Body of pancreas (tissue), 4 donors: Measurements from ENCODE around the gene FAM20C. TPM values are rescaled to one million over a fixed set of nuclear protein-coding genes. Genes with fewer than 3 reads are reported as not detected.
"Not testable (repeated sequence)": the region's sequence is repeated elsewhere in the genome, so short reads cannot be mapped to it uniquely, and the experiment has no call there.

Source experiments
- ATAC-seq: fragments of 150-250 bp; one replicate; pipeline ENCODE4 v1.9.1; 2016
- DNase-seq, 4 donors: peaks; one replicate each; pipeline ENCODE4 v3.0.0-alpha.2; 2019
- H3K27ac ChIP-seq, 4 donors: fragments of 200-600 bp; sonication (generic); 1 replicate in 3 of 4; 2 replicates in 1 of 4; pipeline versions ENCODE4 v1.5.1 to v1.6.1; 2016 to 2019; ENCODE audit warnings: mild to moderate bottlenecking in 1 of 4, mixed read lengths in 1 of 4, moderate library complexity in 1 of 4
- H3K27me3 ChIP-seq, 2 donors: fragments of 200-600 bp; sonication (generic); one replicate each; pipeline ENCODE4 v1.6.0; 2016; ENCODE audit warnings: mild to moderate bottlenecking in 1 of 2
- H3K36me3 ChIP-seq, 2 donors: fragments of 200-600 bp; sonication (generic); replicated peaks in 1 of 2; 2 replicates each; pipeline ENCODE4 v1.5.1; 2016; ENCODE audit warnings: low read depth in 2 of 2; ENCODE audit not compliant: insufficient read depth in 1 of 2
- H3K4me1 ChIP-seq: fragments of 200-600 bp; sonication (generic); one replicate; pipeline ENCODE4 v1.6.0; 2016
- H3K4me3 ChIP-seq, 2 donors: fragments of 200-600 bp; sonication (generic); 1 replicate in 1 of 2; 2 replicates in 1 of 2; pipeline ENCODE4 v1.5.1; 2016 to 2019
- H3K9me3 ChIP-seq, 3 donors: fragments of 200-600 bp; sonication (generic); 1 replicate in 2 of 3; 2 replicates in 1 of 3; pipeline ENCODE4 v1.5.1; 2016
- POLR2A ChIP-seq, 3 donors: fragments of 450-650 bp; IDR thresholded peaks; one replicate each; pipeline ENCODE4 v1.6.1; 2016; ENCODE audit warnings: antibody characterized with exemption in 3 of 3, mild to moderate bottlenecking in 2 of 3
- WGBS, 2 donors: methylation state at CpG; one replicate each; pipeline ENCODE4 v1.1.5; 2017; 5-methylcytosine and 5-hydroxymethylcytosine counted together
- intact Hi-C: fragments of 100-400 bp; cut with DNase I; formaldehyde crosslinking; loops from one replicate; pipeline ENCODE4 v1.15.1; 2023
- total RNA-seq, 2 donors: library from RNA; depleted of rRNA; stranded (reverse); fragments of >200 nt; gene quantifications; one replicate each; pipeline ENCODE4 v1.1.0, GENCODE V29; 2016
- TF ChIP-seq, protein P1 (sequence below), 7 experiments: fragments of 450-650 bp in 4 of 7; fragments of 200-600 bp in 3 of 7; sonication (generic) in 3 of 7; IDR thresholded peaks; one replicate each; pipeline ENCODE4 v1.5.1; 2016 to 2019; ENCODE audit warnings: antibody characterized with exemption in 7 of 7

Gene FAM20C
- total RNA-seq, 2 donors from 2014 or later = 12.7 to 26.0 TPM

DNA sequence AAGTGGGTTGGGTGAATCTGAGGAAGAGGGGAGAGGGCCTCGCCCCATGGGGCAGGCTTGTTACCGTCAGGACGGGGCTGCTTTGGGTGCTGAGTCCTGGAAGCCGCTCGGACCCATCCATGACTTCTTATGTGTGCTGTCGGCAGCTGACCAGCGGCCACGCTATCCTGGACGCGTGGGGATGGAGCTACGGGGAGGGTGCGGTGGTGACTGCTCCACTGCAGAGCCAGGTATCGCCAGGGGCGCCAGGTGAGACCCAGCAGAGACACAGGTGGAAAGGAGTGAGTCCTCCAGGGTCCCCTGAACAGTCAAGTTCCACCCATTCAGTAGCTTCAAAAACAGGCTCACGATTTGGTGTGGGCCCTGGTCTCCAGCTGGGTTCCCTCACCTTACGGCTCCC is 10.6 kb upstream of the FAM20C start:
- H3K4me1 ChIP-seq = no peaks in the 10 kb centered on the region
- no peaks in the 10 kb centered on the region for H3K27me3 ChIP-seq
- DNase-seq (no peak), ATAC-seq (no peak)
- no peak overlapping the region for H3K27ac ChIP-seq
- no peaks in the 10 kb centered on the region for H3K36me3 ChIP-seq
- intact Hi-C loops = no loop called here
- H3K4me3 ChIP-seq = no peak overlapping the region
- H3K9me3 ChIP-seq = no peaks in the 10 kb centered on the region
- WGBS, 2 donors = 85 to 91% methylated on average over 16 of the region's 16 CpGs
- no peak for TF ChIP-seq POLR2A (IDR thresholded peaks at IDR 0.05)
- TF ChIP-seq, protein P1, sequence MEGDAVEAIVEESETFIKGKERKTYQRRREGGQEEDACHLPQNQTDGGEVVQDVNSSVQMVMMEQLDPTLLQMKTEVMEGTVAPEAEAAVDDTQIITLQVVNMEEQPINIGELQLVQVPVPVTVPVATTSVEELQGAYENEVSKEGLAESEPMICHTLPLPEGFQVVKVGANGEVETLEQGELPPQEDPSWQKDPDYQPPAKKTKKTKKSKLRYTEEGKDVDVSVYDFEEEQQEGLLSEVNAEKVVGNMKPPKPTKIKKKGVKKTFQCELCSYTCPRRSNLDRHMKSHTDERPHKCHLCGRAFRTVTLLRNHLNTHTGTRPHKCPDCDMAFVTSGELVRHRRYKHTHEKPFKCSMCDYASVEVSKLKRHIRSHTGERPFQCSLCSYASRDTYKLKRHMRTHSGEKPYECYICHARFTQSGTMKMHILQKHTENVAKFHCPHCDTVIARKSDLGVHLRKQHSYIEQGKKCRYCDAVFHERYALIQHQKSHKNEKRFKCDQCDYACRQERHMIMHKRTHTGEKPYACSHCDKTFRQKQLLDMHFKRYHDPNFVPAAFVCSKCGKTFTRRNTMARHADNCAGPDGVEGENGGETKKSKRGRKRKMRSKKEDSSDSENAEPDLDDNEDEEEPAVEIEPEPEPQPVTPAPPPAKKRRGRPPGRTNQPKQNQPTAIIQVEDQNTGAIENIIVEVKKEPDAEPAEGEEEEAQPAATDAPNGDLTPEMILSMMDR (IDR thresholded peaks at IDR 0.05) = no peak

DNA sequence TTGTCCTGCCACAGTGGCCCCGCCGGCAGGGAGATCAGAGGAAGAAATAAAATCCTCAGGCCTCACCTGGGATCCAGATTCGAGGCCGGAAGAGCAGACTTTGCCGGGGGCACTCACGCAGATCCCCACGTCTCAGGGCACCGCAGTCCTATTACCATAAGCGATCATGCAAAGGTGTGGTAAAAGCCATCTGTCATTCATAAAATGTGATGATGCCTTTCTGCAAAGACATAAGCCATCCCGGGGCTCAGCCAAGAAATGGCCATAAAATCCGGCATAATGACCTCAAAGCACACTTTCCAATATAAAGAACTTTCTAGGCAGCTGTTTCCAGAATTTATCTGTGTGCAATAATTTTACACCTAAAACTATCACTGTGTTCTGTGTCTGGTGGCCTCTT is 9.9 kb upstream of the FAM20C start:
- H3K4me1 ChIP-seq, ATAC-seq, H3K27me3 ChIP-seq, intact Hi-C loops, DNase-seq, H3K9me3 ChIP-seq, H3K4me3 ChIP-seq, H3K36me3 ChIP-seq, H3K27ac ChIP-seq: not testable (repeated sequence)
- WGBS, 2 donors = 92 to 95% methylated on average over 2 to 4 of the region's 11 CpGs

DNA sequence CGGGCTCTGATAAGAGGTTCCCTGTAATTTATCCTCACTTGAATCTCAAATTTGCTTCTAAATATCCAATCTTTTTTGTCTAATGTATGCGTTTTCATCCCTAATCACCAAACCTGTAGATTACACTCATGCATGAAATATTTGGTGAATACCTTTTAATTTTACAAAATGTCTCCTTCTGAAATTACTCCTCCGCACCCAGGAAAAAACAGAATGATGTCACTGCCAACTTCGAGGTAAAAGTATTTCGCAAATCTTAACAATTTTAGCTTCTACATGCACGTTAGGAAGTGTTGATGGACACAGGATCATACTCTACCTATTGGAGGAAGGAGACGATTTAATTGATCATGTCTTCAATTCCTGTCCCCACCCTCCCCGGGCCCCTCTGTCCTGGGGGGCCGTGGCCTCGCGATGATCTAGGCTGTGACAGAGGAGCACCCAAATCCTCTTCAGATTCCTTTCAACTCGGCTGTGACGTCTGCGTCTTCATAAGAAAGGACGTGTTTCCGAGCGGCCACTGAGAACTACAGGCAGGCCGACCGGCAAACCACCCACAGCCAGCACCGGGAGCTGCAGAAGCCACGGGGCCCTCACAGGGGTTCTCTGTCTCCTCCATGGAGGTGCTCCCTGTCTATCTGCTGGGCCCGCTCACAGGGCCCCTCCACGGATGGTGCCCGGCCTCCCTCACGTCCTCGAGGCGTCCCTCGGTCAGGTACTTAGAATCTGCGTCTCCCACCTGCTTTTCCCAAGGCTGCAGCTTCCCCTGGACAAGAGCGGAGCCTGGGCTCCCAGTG is 8.7 kb upstream of the FAM20C start:
- intact Hi-C loops = no loop called here
- no peak overlapping the region for H3K4me3 ChIP-seq
- H3K4me1 ChIP-seq = no peaks in the 10 kb centered on the region
- DNase-seq (no peak), ATAC-seq (no peak)
- 77 to 84% methylated on average over 23 to 30 of the region's 30 CpGs for WGBS, 2 donors
- no peak for TF ChIP-seq POLR2A (IDR thresholded peaks at IDR 0.05)
- TF ChIP-seq, protein P1 (IDR thresholded peaks at IDR 0.05) = no peak
- H3K27ac ChIP-seq = no peak overlapping the region
- H3K27me3 ChIP-seq = no peaks in the 10 kb centered on the region
- H3K36me3 ChIP-seq = no peaks in the 10 kb centered on the region
- H3K9me3 ChIP-seq = no peaks in the 10 kb centered on the region

DNA sequence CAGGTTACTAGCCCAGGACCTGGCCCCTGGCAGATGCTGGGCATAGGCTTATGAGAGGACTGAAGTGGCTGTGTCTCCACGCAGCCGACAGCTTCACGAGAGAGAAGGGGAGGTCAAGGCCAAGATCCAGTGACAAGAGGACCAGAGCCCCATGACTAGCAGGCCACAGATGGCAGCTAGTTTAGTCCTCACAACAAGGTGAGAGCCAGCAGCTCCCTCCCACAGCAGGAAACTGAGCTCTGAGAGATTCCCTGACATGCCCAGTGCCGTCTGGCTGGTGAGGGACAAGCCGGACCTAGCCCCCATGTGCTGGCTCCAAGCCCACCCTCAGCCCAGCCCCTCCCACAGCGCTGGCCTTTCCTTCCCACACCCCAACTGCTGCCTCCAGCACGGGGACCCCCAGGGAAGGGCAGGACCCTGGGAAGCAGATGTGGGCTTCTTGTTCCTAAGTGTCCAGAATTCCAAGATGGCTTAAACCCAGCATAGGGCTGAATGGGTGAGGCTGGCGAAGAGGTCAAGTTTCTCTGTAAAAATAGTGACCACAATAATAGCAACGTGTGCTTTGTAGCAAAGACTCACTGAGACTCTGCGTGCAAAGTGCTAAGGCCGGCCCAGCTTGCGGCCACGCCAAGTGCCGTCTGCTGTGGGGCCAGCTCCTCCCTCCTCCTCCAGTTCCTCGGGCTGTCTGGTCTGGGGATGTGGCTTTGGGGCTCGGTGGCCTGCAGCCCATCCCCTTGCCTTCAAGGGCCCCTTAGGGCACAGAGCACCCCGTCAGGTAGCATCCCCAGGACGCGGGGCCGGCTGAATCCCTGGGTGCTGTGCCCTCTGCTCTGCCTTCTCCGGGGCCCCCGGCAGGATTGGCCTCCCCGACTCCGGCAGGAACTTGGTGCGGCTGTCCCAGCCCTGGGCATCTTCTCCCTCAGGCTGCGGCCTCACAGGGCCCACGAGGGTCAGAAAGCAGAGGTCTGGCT is 7.8 kb upstream of the FAM20C start:
- H3K36me3 ChIP-seq = no peaks in the 10 kb centered on the region
- H3K27ac ChIP-seq = no peak overlapping the region
- TF ChIP-seq POLR2A (IDR thresholded peaks at IDR 0.05) = no peak
- TF ChIP-seq, protein P1 (IDR thresholded peaks at IDR 0.05) = no peak
- 60 to 72% methylated on average over 9 to 27 of the region's 27 CpGs for WGBS, 2 donors
- ATAC-seq (no peak), DNase-seq (no peak)
- H3K4me3 ChIP-seq = no peak overlapping the region
- no peaks in the 10 kb centered on the region for H3K4me1 ChIP-seq
- no peaks in the 10 kb centered on the region for H3K9me3 ChIP-seq
- no peaks in the 10 kb centered on the region for H3K27me3 ChIP-seq
- intact Hi-C loops = no loop called here

DNA sequence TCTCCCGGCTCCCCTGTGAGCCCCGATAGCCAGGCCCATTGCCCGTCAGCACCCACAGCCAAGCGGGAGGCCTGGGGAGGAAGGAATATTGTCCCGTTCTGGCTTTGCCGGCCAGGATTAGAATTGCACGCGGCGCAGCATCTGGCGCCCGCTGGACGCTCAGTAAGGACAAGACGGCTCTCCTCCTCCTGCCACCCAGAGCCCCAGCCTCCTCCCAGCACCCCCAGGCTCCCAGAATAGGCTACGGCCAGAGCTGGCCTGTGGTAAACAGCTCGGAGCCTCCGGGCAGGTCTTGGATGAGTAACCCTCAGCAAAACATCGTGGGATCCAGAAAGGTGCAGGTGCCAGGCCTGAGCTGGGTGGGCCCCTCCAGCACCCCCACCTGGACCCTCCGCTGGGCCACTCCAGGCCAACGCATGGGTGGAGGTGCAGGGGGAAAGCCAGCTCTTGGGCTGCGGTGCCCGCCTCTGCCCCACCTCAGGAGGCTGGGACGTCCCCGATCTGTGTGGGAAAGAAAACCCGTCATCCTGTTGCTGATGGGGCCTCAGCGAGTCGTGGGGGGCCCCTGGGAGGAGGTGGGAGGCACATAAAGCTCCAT is 5.8 kb upstream of the FAM20C start:
- TF ChIP-seq, protein P1 (IDR thresholded peaks at IDR 0.05) = no peak
- no peak for TF ChIP-seq POLR2A (IDR thresholded peaks at IDR 0.05)
- no peaks in the 10 kb centered on the region for H3K27me3 ChIP-seq
- H3K4me1 ChIP-seq = peaks cover 7% of the 10 kb centered on the region
- ATAC-seq (no peak), DNase-seq (no peak)
- no peak overlapping the region for H3K4me3 ChIP-seq
- no peak overlapping the region for H3K27ac ChIP-seq
- H3K36me3 ChIP-seq = no peaks in the 10 kb centered on the region
- H3K9me3 ChIP-seq = no peaks in the 10 kb centered on the region
- intact Hi-C loops = no loop called here
- 84 to 87% methylated on average over 17 to 21 of the region's 26 CpGs for WGBS, 2 donors
